Measurements from ENCODE around the gene LRPPRC.

- TF ChIP-seq GATA3 (IDR thresholded peaks at IDR 0.05; ENCODE audit: low read depth, low read length): no peak
- TF ChIP-seq GATA2 (IDR thresholded peaks at IDR 0.05; ENCODE audit: low read depth, low read length): no peak
Measured at GRCh38 chr2:43879261-43879660, 116.5 kb downstream of the LRPPRC start.

Data from SH-SY5Y (cell line).